Chondrocyte (in vitro differentiated cells): ENCODE data around the gene SPATA12. TPM values are rescaled to one million over a fixed set of nuclear protein-coding genes. Genes with fewer than 3 reads are reported as not detected.

Experiments
- DNase-seq: peaks from one replicate; pipeline ENCODE4 v3.0.0; 2021; ENCODE audit warnings: mixed read lengths, low spot score
- H3K27ac Mint-ChIP-seq: one replicate; pipeline ENCODE4 v1.8.0; 2021; ENCODE audit warnings: mild to moderate bottlenecking, moderate library complexity, mixed read lengths; ENCODE audit not compliant: unreplicated experiment
- H3K27me3 Mint-ChIP-seq: 2 replicates; pipeline ENCODE4 v1.8.0; 2021; ENCODE audit warnings: low read depth, mixed read lengths
- H3K36me3 Mint-ChIP-seq: 2 replicates; pipeline ENCODE4 v1.8.0; 2021; ENCODE audit warnings: low read depth, mixed read lengths
- H3K4me1 Mint-ChIP-seq: 2 replicates; pipeline ENCODE4 v1.8.0; 2021; ENCODE audit warnings: low read depth, mild to moderate bottlenecking, mixed read lengths
- H3K4me3 Mint-ChIP-seq: one replicate; pipeline ENCODE4 v1.8.0; 2021; ENCODE audit warnings: mild to moderate bottlenecking, moderate library complexity, mixed read lengths; ENCODE audit not compliant: unreplicated experiment
- H3K9me3 Mint-ChIP-seq: 2 replicates; pipeline ENCODE4 v1.8.0; 2021; ENCODE audit warnings: low read depth, mixed read lengths
- CTCF ChIP-seq: fragments of 200-600 bp; sonication (generic); IDR thresholded peaks from 2 replicates; pipeline ENCODE4 v1.5.0; 2021; ENCODE audit warnings: antibody characterized with exemption, mild to moderate bottlenecking, moderate library complexity
- total RNA-seq: library from RNA; stranded (reverse); gene quantifications from 3 replicates; pipeline ENCODE4 v1.2.1, GENCODE V29; 2021

SPATA12 gene
- total RNA-seq, 1 donor from 2014 or later: not detected

- peaks cover 15% of the 10 kb centered on the region for H3K4me1 Mint-ChIP-seq
- peaks cover 1% of the 10 kb centered on the region for H3K36me3 Mint-ChIP-seq
- no peak overlapping the region for H3K27ac Mint-ChIP-seq
- no peak for DNase-seq
- TF ChIP-seq CTCF: no peak
- H3K4me3 Mint-ChIP-seq: no peak overlapping the region
- H3K9me3 Mint-ChIP-seq: no peaks in the 10 kb centered on the region
- no peaks in the 10 kb centered on the region for H3K27me3 Mint-ChIP-seq
Observed at GRCh38 chr3:57093489-57093888, 33.0 kb downstream of the SPATA12 start.

- TF ChIP-seq CTCF: no peak
- H3K27me3 Mint-ChIP-seq: no peaks in the 10 kb centered on the region
- H3K4me3 Mint-ChIP-seq: no peak overlapping the region
- no peak for DNase-seq
- H3K27ac Mint-ChIP-seq: no peak overlapping the region
- H3K4me1 Mint-ChIP-seq: peaks cover 15% of the 10 kb centered on the region
- peaks cover 1% of the 10 kb centered on the region for H3K36me3 Mint-ChIP-seq
- no peaks in the 10 kb centered on the region for H3K9me3 Mint-ChIP-seq
Observed at GRCh38 chr3:57093971-57094535, 33.6 kb downstream of the SPATA12 start.

GRCh38 chr3:57094575-57094974 lies 34.1 kb downstream of the SPATA12 start:
- H3K27ac Mint-ChIP-seq: no peak overlapping the region
- H3K9me3 Mint-ChIP-seq: no peaks in the 10 kb centered on the region
- peaks cover 18% of the 10 kb centered on the region for H3K4me1 Mint-ChIP-seq
- H3K4me3 Mint-ChIP-seq: no peak overlapping the region
- DNase-seq: no peak
- H3K27me3 Mint-ChIP-seq: no peaks in the 10 kb centered on the region
- peaks cover 1% of the 10 kb centered on the region for H3K36me3 Mint-ChIP-seq
- no peak for TF ChIP-seq CTCF

- Mint-ChIP-seq H3K27me3 (no peaks in the 10 kb centered on the region), H3K4me1 (peaks cover 21% of the 10 kb centered on the region), H3K4me3 (no peak overlapping the region), H3K27ac (no peak overlapping the region), H3K9me3 (no peaks in the 10 kb centered on the region), H3K36me3 (peaks cover 1% of the 10 kb centered on the region)
- DNase-seq: no peak
- TF ChIP-seq CTCF: no peak
Observed at GRCh38 chr3:57095363-57095762, 34.9 kb downstream of the SPATA12 start.

- peaks cover 14% of the 10 kb centered on the region for H3K4me1 Mint-ChIP-seq
- no peaks in the 10 kb centered on the region for H3K9me3 Mint-ChIP-seq
- TF ChIP-seq CTCF: no peak
- no peaks in the 10 kb centered on the region for H3K27me3 Mint-ChIP-seq
- no peak overlapping the region for H3K4me3 Mint-ChIP-seq
- H3K36me3 Mint-ChIP-seq: peaks cover 1% of the 10 kb centered on the region
- H3K27ac Mint-ChIP-seq: no peak overlapping the region
- DNase-seq: no peak
Observed at GRCh38 chr3:57097536-57097935, 37.1 kb downstream of the SPATA12 start.
